HCT116 (cell line): Measurements from ENCODE around the gene SPEF1. TPM values are rescaled to one million over a fixed set of nuclear protein-coding genes. Genes with fewer than 3 reads are reported as not detected.

Experiments used
- ATAC-seq: fragments of 200-7000 bp; cut with Tn5 transposase; 2 replicates; pipeline ENCODE4 v1.9.1; 2020; ENCODE audit warnings: mild to moderate bottlenecking, moderate library complexity
- BruUV-seq: library from RNA; stranded (reverse); fragments of 400-500 nt; replicated peaks from 2 replicates; lab custom pipeline; 2021; lab: Mats Ljungman, UMichigan
- CTCF ChIA-PET: fragments of 300-600 bp; sonication (Branson Sonifier 250); formaldehyde crosslinking; loops from one replicate; lab custom pipeline; 2021; ENCODE audit warnings: antibody characterized with exemption; lab: Charles Lee
- POLR2A ChIA-PET: fragments of 300-600, 350-600 bp; sonication (Branson Sonifier 250); formaldehyde crosslinking; loops from one replicate; lab custom pipeline; 2021; ENCODE audit warnings: antibody characterized with exemption; lab: Charles Lee
- RAD21 ChIA-PET, 2 experiments: fragments of 300-600 bp; sonication (Branson Sonifier 250); formaldehyde crosslinking; loops; one replicate each; lab custom pipeline; 2023; ENCODE audit warnings: low total read pairs in 2 of 2; ENCODE audit not compliant: uncharacterized antibody in 2 of 2, unreplicated experiment in 2 of 2, low non-redundant PET in 1 of 2; lab: Charles Lee
- DNase-seq: peaks from one replicate; pipeline ENCODE4 v3.0.0-alpha.2; 2010; ENCODE audit warnings: low read depth, low spot score
- H2AFZ ChIP-seq: fragments of 200-600 bp; shearing (Covaris generic), sonication (generic); 2 replicates; pipeline ENCODE4 v1.6.1; 2017; ENCODE audit warnings: low read depth, mixed run types, mixed read lengths, antibody characterized with exemption, low read length; ENCODE audit not compliant: poor library complexity, severe bottlenecking
- H3K27ac ChIP-seq: 2 replicates; pipeline ENCODE4 v1.5.1; 2012; ENCODE audit warnings: low read depth, low read length
- H3K27me3 ChIP-seq: fragments of 200-600 bp; sonication (generic); 2 replicates; pipeline ENCODE4 v1.6.1; 2016; ENCODE audit warnings: mixed run types, low read length, mixed read lengths; ENCODE audit not compliant: insufficient read depth
- H3K36me3 ChIP-seq, 2 experiments: fragments of 200-500 bp in 1 of 2; fragments of 200-600 bp in 1 of 2; sonication (Bioruptor generic) in 1 of 2; sonication (generic) in 1 of 2; 2 replicates each; pipeline versions ENCODE4 v1.5.1 to v1.6.1; 2014 to 2016; ENCODE audit warnings: low read length in 2 of 2, inconsistent platforms in 1 of 2, mixed read lengths in 1 of 2, mixed run types in 1 of 2; ENCODE audit not compliant: insufficient read depth in 2 of 2, control insufficient read depth in 1 of 2
- H3K4me1 ChIP-seq, 2 experiments: fragments of 200-600 bp in 1 of 2; sonication (generic) in 1 of 2; 2 replicates each; pipeline versions ENCODE4 v1.5.1 to v1.6.1; 2012 to 2017; ENCODE audit warnings: low read length in 2 of 2, inconsistent platforms in 1 of 2, mild to moderate bottlenecking in 1 of 2, mixed read lengths in 1 of 2, mixed run types in 1 of 2, moderate library complexity in 1 of 2; ENCODE audit not compliant: insufficient read depth in 2 of 2, control insufficient read depth in 1 of 2
- H3K4me2 ChIP-seq: fragments of 200-600 bp; sonication (generic); 2 replicates; pipeline ENCODE4 v1.6.1; 2017; ENCODE audit warnings: mixed run types, low read length, mixed read lengths
- H3K4me3 ChIP-seq, 2 experiments: fragments of 200-600 bp in 1 of 2; sonication (generic) in 1 of 2; replicated peaks in 1 of 2; 2 replicates each; pipeline ENCODE4 v1.5.1; 2011 to 2016; ENCODE audit warnings: low read length in 2 of 2, control low read depth in 1 of 2, low read depth in 1 of 2, mild to moderate bottlenecking in 1 of 2, mixed read lengths in 1 of 2, mixed run types in 1 of 2
- H3K79me2 ChIP-seq: fragments of 200-600 bp; sonication (generic); 2 replicates; pipeline ENCODE4 v1.6.1; 2017; ENCODE audit warnings: mild to moderate bottlenecking, mixed run types, low read length, moderate library complexity, mixed read lengths; ENCODE audit not compliant: insufficient read depth
- H3K9ac ChIP-seq: fragments of 200-600 bp; sonication (generic); 2 replicates; pipeline ENCODE4 v1.6.1; 2016; ENCODE audit warnings: low read length, mixed read lengths
- H3K9me2 ChIP-seq: fragments of 200-600 bp; sonication (generic), shearing (Covaris generic); 2 replicates; pipeline ENCODE4 v1.6.1; 2017; ENCODE audit warnings: mixed run types, mild to moderate bottlenecking, moderate library complexity; ENCODE audit not compliant: insufficient read depth
- H3K9me3 ChIP-seq, 2 experiments: fragments of 200-500 bp in 1 of 2; fragments of 200-600 bp in 1 of 2; sonication (Bioruptor generic) in 1 of 2; sonication (generic) in 1 of 2; 2 replicates each; pipeline ENCODE4 v1.6.1; 2014 to 2017; ENCODE audit warnings: low read length in 2 of 2, mixed read lengths in 2 of 2, inconsistent platforms in 1 of 2, low read depth in 1 of 2, mild to moderate bottlenecking in 1 of 2, mixed run types in 1 of 2, moderate library complexity in 1 of 2; ENCODE audit not compliant: control insufficient read depth in 1 of 2, insufficient read depth in 1 of 2
- H4K20me1 ChIP-seq: fragments of 200-600 bp; sonication (generic), shearing (Covaris generic); 2 replicates; pipeline ENCODE4 v1.6.1; 2017; ENCODE audit warnings: mixed run types, mild to moderate bottlenecking, moderate library complexity; ENCODE audit not compliant: insufficient read depth
- CTCF ChIP-seq, 3 experiments: fragments of 200-600 bp in 1 of 3; sonication (generic) in 1 of 3; IDR thresholded peaks in 2 of 3; conservative IDR thresholded peaks in 1 of 3; 2 replicates each; pipeline ENCODE4 v1.5.1; 2012 to 2017; ENCODE audit warnings: low read depth in 2 of 3, low read length in 2 of 3, antibody characterized with exemption in 1 of 3, borderline replicate concordance in 1 of 3, control low read depth in 1 of 3, mild to moderate bottlenecking in 1 of 3, mixed read lengths in 1 of 3, mixed run types in 1 of 3, moderate library complexity in 1 of 3; ENCODE audit not compliant: insufficient read depth in 1 of 3
- ELF1 ChIP-seq: IDR thresholded peaks from 2 replicates; pipeline ENCODE4 v1.6.1; 2012; ENCODE audit warnings: low read depth, borderline replicate concordance
- EZH2 ChIP-seq: fragments of 200-600 bp; sonication (generic); IDR thresholded peaks from 2 replicates; pipeline ENCODE4 v1.6.1; 2017; ENCODE audit warnings: antibody characterized with exemption, mixed run types
- EZH2phosphoT487 ChIP-seq: fragments of 200-600 bp; IDR thresholded peaks from 2 replicates; pipeline ENCODE4 v1.6.1; 2018; ENCODE audit warnings: antibody characterized with exemption, borderline replicate concordance
- JUND ChIP-seq: IDR thresholded peaks from 2 replicates; pipeline ENCODE4 v1.6.1; 2012
- MAX ChIP-seq: IDR thresholded peaks from 2 replicates; pipeline ENCODE4 v1.6.1; 2012
- POLR2A ChIP-seq: IDR thresholded peaks from 2 replicates; pipeline ENCODE4 v1.7.0; 2011; ENCODE audit warnings: borderline replicate concordance; ENCODE audit not compliant: insufficient read depth, insufficient read length; ENCODE audit errors: extremely low read depth
- POLR2AphosphoS5 ChIP-seq: IDR thresholded peaks from 2 replicates; pipeline ENCODE4 v1.6.1; 2011; ENCODE audit warnings: mild to moderate bottlenecking, low read depth, low read length, moderate library complexity
- SP1 ChIP-seq: IDR thresholded peaks from 2 replicates; pipeline ENCODE4 v1.6.1; 2012; ENCODE audit warnings: low read depth
- SRF ChIP-seq: IDR thresholded peaks from 2 replicates; pipeline ENCODE4 v1.6.1; 2012; ENCODE audit warnings: low read depth
- TCF7L2 ChIP-seq: IDR thresholded peaks from 2 replicates; pipeline ENCODE4 v1.7.0; 2011; ENCODE audit warnings: borderline replicate concordance, inconsistent platforms; ENCODE audit not compliant: insufficient read depth, insufficient read length; ENCODE audit errors: extremely low read depth
- YY1 ChIP-seq: IDR thresholded peaks from 2 replicates; pipeline ENCODE4 v1.6.1; 2011; ENCODE audit warnings: low read length, low read depth, moderate library complexity, mild to moderate bottlenecking; ENCODE audit not compliant: insufficient replicate concordance; ENCODE audit errors: extremely low read depth
- ZFX ChIP-seq: fragments of 450-650 bp; IDR thresholded peaks from 2 replicates; pipeline ENCODE4 v1.6.1; 2017
- intact Hi-C: fragments of 100-400 bp; cut with micrococcal nuclease; formaldehyde crosslinking; loops from 2 replicates; pipeline ENCODE4 v1.10.0; 2022
- total RNA-seq: library from RNA; stranded (reverse); gene quantifications from one replicate; pipeline ENCODE4 v1.2.1, GENCODE V29; 2021; ENCODE audit not compliant: unreplicated experiment
- TF ChIP-seq, protein P1 (sequence below): IDR thresholded peaks from 2 replicates; pipeline ENCODE4 v1.6.1; 2011; ENCODE audit warnings: mild to moderate bottlenecking, low read length, moderate library complexity; ENCODE audit not compliant: insufficient replicate concordance; ENCODE audit errors: extremely low read depth

SPEF1 gene
- total RNA-seq, 1 experiment from 2014 or later: 0.93 TPM

DNA sequence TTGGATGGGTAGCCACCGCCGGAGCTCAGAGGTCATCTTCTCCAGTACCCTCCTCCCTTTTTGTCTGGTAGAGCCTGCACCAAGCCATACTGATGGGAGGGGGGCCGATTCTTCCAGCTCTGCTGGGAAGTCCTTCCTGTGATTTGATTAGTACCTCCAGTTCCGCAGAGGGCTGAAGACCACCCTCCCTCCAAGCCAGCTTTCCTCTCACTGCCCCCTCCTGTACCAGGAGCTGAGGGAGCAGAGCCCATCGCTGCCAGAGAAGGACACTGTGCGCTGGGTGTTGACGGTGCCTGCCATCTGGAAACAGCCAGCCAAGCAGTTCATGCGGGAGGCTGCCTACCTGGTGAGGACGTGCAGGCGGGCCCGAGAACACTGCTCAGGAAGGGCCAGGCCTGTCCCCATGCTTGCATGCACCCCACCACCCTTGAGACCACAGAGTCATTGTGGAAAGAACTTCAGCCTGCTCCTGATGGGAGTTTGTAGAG lies 35.5 kb downstream of the SPEF1 start:
- Histone ChIP-seq H2AFZ (no peak overlapping the region), H4K20me1 (no peaks in the 10 kb centered on the region)
- no TSS peak for BruUV-seq
- TF ChIP-seq POLR2A: no peak
- TF ChIP-seq CTCF (IDR thresholded peaks at IDR 0.05 in 2 of 3, conservative IDR thresholded peaks at IDR 0.05 in 1 of 3; ENCODE audit: borderline replicate concordance in 1 of 3, insufficient read depth in 1 of 3, low read depth in 2 of 3, low read length in 2 of 3): no peak
- TF ChIP-seq ELF1: no peak
- TF ChIP-seq YY1: no peak
- no peak for TF ChIP-seq EZH2phosphoT487
- no peak for TF ChIP-seq MAX
- TF ChIP-seq TCF7L2: no peak
- TF ChIP-seq ZFX: no peak
- TF ChIP-seq, protein P1, sequence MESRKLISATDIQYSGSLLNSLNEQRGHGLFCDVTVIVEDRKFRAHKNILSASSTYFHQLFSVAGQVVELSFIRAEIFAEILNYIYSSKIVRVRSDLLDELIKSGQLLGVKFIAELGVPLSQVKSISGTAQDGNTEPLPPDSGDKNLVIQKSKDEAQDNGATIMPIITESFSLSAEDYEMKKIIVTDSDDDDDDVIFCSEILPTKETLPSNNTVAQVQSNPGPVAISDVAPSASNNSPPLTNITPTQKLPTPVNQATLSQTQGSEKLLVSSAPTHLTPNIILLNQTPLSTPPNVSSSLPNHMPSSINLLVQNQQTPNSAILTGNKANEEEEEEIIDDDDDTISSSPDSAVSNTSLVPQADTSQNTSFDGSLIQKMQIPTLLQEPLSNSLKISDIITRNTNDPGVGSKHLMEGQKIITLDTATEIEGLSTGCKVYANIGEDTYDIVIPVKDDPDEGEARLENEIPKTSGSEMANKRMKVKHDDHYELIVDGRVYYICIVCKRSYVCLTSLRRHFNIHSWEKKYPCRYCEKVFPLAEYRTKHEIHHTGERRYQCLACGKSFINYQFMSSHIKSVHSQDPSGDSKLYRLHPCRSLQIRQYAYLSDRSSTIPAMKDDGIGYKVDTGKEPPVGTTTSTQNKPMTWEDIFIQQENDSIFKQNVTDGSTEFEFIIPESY: no peak
- TF ChIP-seq POLR2AphosphoS5: no peak
- no peak for TF ChIP-seq SRF
- no peak for TF ChIP-seq SP1
- TF ChIP-seq EZH2: no peak
- no peak for TF ChIP-seq JUND
- TF ChIP-seq, all 23 proteins: peak for 0
- ATAC-seq (no peak), DNase-seq (no peak)
- ChIA-PET CTCF (interaction anchor here (0.9 to 1.8 kb wide), 5 partner anchors 9 to 268 kb away, joined by 3 to 13 read pairs (median 5); no protein-coding TSS in a partner anchor), RAD21 (interaction anchor here in 1 of 2 experiments (1.0 kb wide), 1 partner anchor 30 kb away, joined by 3 read pairs; no protein-coding TSS in a partner anchor), POLR2A (interaction anchor here (0.9 kb wide), 1 partner anchor 22 kb away, joined by 4 read pairs; the partner anchor contains the start of gene ADISSP)
- H3K4me1 ChIP-seq: peaks cover 9 to 23% of the 10 kb centered on the region in 2 experiments
- peak overlapping the region; percentile 88; the same call in 1 of the 2 replicates for H3K4me2 ChIP-seq
- intact Hi-C loops: loop anchor here (2.0 kb wide), 1 partner anchor 69 kb away; no protein-coding TSS in a partner anchor
- no peak overlapping the region for H3K4me3 ChIP-seq
- no peaks in the 10 kb centered on the region for H3K9me3 ChIP-seq
- H3K36me3 ChIP-seq: no peaks in the 10 kb centered on the region; a peak in 1 of 4 replicates
- no peaks in the 10 kb centered on the region for H3K9me2 ChIP-seq
- H3K79me2 ChIP-seq: no peaks in the 10 kb centered on the region
- no peaks in the 10 kb centered on the region for H3K27me3 ChIP-seq
- no peak overlapping the region for H3K9ac ChIP-seq
- no peak overlapping the region for H3K27ac ChIP-seq
